ENCODE results near the gene NAV3. TPM values are rescaled to one million over a fixed set of nuclear protein-coding genes. Genes with fewer than 3 reads are reported as not detected.

The NAV3 gene
- 22.2 TPM for polyA plus RNA-seq (ENCODE audit: insufficient read length)

GRCh38 chr12:77830583-77831351, at the start of gene NAV3:
Gene NAV3, plus strand, starts transcription at chr12:77830894. Its CDS starts 568 bp downstream, at chr12:77831462.
- DNase-seq: peak; percentile 75

GRCh38 chr12:77782034-77782433, 48.7 kb upstream of the NAV3 start:
- DNase-seq: no peak

DNA sequence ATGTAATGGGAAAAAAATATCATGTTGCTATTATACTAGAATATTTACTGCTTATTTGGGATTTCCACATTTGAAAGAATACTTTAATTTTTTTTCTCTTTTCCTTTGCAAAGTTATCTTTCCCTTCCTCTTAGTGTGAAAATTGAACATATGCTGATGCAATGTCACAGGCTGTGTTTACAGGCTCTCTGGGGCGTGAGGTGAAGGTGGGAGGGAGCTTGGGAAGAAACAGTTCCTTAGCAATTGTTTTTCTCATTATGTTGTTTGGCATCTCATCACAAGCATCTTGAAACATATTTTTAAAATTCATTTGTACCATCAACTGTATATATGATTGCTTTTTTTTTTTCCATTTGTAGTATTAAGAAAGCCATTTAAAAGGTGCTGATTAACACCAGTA, 47.9 kb upstream of the NAV3 start:
- DNase-seq: no peak

DNA sequence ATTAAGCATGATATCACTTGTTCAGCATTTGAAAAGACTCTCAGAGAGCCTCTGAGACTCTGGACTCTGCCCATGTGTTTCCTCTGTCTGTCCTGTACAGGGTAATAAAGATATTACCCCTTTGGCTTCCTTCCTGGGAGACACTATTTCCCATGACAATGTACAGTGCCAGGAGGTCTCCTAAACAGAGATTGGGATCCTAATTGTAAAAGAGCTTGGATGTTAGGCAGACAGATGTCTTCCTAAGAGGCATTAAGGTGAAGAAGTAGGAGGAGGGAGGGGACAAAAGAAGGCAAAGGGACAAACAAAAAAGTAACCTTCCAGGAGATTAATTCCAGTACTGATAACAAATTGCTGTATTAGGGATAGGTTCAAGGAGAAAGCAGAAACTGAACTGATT, 45.5 kb upstream of the NAV3 start:
- no peak for DNase-seq

- DNase-seq: no peak
These were observed 44.0 kb upstream of the NAV3 start for GRCh38 chr12:77786675-77787074.

DNA sequence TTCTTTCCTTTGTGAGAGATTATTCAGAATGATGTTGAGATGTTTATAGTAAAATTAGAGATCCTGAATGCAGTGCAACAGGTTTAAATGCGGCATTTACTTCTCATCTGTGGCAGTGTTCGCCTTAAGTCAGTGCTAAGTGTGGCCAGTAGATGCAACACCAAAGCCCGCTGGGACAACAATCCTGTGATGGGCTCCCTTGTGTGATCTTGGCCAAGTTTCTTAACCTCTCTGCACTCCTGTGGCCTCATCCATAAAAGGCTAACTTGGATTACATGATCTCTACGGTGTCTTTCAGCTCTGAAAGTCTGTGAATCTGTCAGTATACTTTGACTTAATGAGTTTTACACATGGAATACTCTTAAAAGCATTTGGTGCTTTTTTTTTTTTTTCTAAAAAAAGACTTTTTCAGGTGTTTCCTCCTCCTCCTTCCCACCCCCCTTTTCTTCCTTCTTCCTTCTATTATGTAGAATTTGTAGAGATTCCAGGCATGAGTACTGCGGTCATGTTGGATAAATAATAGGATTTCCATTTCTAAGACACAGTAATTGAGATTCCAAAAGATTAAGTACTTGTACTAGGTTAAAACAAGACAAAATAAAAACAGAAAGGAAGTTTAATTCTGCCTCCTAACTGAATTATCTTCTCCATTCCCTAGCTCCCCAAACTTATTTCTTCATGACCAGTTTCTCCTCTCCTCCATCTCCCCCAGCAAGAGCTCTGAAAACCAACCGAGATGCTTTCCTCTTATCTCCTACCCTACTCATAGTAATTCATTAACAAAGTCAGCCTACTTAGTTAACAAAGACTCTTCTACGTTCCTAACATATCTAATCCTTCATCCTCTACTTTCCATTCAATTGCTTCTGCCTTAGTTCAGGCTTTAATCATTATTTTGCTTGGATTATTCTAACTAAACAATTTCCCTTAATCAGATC, 42.2 kb upstream of the NAV3 start:
- DNase-seq: no peak

DNA sequence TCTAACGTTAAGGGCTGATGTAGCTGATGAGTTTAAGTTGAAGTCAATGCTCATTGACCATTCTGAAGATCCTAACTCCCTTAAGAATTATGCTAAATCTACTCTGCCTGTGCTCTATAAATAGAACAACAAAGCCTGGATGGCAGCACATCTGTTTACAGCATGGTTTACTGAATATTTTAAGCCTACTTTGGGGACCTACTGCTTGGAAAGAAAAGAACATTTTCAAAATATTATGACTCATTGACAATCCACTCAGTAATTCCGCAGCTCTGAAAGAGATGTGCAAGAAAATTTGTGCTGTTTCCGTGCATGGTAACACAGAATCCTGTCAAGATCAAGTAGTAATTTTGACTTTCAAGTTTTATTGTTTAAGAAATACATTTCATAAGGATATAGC, 35.0 kb upstream of the NAV3 start:
- no peak for DNase-seq

DNA sequence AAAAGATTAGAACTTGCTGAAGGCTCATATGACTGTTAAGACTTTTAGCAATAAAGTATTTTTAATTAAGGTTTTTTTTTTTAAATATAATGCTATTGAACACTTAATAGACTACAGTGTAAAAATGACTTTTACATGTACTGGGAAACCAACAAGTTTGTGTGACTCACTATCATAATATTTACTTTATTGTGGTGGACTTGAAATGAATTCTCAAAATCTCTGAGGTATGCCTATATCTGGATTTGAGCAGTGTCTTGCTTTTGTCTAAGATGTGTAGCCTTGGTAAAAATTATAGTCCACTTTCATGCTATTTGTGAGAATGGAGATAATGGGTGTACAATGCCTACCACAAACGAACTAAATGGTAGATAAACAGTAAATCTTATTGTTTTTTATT, 33.9 kb upstream of the NAV3 start:
- DNase-seq: no peak

DNA sequence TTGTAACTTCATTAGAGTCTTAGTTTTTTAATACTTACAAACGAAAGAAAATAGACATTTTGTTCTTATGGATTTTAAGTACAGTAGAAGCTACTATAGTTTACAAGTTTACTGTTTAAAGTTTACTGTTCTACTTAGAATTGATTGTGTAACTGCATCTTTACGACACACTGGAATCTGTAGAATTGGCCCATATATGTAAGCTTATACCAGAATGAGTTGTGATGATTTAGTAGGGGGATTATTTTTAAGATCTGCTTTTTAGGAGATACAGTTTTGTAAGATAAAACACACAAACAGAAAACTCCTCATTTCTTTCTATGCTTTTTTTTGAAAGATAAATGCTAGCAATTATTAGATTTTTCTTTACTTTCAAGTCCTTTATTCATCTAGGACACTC, 30.2 kb upstream of the NAV3 start:
- DNase-seq: no peak

DNA sequence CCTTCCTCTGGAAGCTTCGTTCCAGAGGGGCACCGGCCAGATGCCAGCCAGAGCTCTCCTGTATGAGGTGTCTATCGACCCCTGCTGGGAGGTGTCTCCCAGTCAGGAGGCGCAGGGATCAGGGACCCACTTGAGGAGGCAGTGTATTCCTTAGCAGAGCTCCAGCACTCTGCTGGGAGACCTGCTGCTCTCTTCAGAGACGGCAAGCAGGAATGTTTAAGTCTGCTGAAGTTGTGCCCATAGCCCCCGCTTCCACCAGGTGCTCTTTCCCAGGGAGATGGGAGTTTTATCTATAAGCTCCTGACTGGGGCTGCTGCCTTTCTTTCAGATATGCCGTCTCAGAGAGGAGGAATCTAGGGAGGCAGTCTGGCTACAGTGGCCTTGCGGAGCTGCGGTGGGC, 22.2 kb upstream of the NAV3 start:
- DNase-seq: no peak

DNA sequence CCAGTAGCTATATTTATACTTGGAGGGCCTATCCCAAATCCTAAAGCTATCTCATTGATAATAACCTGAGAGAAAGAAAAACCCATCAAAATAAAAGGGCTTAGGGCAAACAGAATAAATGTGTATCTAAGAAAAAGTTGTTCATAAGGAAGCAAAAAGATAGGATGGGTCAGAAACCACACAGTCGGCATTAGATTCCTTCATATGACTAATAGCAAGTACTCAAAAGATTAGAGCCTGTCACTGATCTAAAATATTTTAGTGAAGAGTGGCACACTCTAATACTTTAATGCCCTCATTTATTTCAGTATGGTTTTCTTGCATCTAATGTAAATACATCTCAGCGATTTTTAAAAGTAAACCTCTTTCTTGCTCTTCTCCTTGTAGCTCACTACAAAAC, 17.1 kb upstream of the NAV3 start:
- no peak for DNase-seq

DNA sequence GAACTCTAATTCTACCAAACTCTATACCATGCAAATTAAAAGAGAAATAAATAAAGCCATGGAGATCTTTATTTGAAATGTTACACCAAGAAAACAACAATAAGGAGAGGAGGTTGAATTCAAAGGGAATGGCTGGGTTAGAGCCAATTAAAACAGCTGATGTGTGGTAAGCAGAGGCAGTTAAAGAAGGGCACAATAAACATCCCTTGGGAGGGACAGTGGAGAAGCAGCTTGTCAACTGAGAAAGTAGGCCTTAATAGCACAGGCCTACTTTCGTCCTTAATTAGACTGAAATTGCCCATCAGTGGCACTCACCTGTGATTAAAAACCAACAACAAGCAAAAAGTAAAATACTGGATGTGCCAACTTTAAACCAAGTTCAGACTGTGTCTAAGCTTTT, 16.3 kb upstream of the NAV3 start:
- DNase-seq: no peak

DNA sequence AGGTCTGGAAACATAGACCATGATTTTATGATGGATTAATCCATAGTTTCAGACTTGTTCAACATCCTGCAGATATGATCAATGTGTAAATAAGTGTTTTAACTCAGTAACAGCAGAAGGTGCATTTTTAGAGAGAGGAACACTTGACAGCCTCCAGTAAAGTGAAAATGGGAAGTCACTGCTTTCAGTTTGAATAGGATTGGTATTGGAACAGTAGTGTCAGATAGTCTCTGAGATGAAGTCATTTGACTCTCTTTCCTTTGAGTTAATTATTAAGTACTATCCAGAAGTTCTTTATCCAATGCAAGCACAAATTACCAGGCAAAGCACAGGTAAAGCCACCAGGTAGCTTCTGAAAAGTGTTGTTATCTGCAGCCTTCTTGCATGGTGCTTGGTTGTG, 14.5 kb upstream of the NAV3 start:
- DNase-seq: no peak

DNA sequence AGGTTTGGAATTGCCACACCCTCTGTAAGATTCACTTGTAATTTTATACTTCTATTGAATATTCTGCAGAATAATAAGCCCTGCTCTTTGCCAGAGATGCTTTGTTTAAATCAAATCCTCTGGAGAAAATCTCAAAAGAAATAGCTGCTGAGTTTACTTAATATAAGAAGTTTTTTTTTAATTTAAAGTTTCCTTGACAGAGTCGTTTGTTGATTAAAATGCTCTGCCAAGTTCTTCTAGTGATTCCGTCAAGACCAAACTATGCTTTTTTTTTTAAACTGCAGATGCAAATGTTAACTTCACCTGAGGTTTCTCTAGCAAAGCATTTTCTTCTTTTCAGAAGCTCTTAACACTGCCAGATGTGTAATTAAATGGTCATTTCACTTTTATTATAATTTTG, 13.4 kb upstream of the NAV3 start:
- DNase-seq: no peak

DNA sequence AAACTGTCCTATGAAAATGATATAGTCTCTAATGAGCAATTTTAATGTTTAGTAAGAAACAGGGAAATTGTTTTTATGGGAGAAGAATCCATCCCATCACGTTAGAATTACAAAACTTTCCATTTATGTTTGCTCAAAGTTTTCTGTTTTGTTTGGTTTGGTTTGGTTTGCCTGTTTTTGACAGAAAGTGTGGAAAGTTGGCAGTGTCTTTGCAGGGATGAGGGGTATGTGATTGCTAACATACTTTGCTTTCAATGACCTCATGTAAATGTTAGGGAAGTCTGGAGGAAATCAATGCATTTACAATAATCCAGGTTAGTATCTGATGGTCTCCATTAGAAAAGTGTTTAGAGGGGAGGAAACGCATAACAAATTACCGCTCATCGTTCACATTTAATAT, 12.3 kb upstream of the NAV3 start:
- no peak for DNase-seq

DNA sequence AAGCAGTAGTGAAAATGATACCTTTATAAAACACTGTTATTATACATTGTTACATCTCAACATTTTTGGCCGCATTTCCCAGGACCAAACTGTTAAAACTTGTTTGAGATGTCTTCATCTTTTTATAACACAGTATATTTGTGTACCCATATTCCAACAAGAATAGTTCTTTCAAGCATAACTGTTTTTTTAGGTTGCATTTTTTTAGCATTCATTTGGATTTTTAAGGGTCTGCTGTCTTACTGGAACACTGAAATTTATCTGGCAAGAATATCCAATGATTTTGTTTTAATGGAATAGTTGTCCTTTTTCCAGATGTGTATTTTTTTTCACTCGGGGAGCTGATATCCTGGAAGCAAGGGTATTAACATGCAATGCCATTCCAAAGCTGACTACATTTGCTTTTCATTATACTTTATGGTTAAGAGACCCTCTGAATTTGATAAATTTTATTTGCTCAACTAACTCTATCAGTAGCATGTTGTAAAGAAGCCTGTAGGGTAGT, 8.9 kb upstream of the NAV3 start:
- no peak for DNase-seq

DNA sequence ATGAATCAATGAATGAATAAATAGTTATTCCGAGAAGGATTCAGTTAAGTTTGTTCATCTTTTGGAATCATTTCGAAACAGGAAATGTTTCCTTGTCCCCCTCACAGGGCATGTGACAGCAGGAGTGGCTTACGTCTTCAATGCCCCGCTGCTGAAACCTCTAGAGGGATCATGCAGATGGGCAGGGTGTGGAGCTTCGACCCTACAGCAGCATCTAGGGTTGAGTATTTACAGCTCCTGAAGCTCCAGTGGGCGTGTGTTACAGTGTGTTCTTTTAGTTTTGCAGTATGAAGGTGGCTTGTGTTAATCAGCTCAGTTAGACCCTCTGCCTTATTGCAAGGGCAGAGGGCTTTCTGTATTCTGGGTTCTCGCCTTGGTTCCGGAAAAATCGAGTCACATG, 2.6 kb downstream of the NAV3 start:
- no peak for DNase-seq

GRCh38 chr12:77834618-77835017, 3.9 kb downstream of the NAV3 start:
- no peak for DNase-seq

DNA sequence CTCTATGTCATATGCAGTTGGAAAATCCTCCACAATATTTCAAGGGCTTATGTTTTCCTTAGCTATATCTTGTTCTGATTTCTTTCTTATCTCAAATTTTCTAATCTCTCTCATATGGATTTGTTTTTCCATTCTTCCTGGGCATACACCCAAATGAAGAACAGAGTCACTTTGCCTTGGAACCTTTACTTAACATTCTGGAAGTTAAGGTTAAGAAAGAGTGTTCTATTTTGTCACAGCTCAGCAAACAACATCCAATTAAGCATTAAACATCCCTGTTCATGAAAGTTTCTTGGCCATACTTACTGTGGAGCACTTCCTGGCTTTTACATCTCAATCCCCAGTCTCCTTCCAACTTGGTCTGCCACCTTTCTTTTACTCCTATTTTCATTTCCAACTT, 5.3 kb downstream of the NAV3 start:
- no peak for DNase-seq

DNA sequence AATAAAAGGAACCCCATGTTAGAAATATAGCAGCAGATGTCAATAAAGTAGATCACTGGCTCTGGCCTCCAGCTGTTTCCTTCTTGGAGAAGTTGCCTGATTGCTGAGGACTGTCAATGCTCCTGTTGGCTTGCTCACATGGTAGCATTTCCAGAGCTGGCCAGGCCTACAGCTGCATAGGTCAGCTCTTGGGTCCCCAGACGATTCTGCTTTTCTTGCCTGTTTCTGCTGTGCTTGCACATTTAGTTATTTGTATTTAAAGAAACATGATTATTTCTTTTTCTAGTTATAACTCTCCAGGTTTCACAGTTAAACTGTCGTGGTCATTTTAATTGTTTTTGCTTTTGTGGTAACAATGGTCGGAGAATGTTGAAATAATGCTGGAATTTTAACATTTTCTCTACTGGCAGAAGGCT, 7.2 kb downstream of the NAV3 start:
- peak; percentile 81 for DNase-seq

DNA sequence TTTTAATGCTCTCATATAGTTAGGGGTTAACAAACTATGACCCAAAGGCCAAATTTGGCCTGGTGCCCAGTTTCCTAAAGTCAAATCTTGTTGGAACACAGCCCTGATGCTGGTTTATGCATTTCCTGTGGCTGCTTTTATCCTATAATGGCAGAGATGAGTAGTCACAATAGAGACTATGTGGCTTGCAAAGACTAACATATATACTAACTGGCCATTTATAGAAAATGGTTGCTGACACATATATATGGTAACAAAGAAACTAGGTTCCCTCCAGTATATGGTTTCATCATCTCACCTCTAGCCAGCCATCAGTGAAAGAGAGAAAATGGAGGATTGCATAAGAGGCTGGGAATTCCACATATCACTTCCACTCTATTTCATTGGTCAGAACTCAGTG, 10.8 kb downstream of the NAV3 start:
- DNase-seq: no peak

- no peak for DNase-seq
These were observed 11.7 kb downstream of the NAV3 start for GRCh38 chr12:77842430-77842829.

DNA sequence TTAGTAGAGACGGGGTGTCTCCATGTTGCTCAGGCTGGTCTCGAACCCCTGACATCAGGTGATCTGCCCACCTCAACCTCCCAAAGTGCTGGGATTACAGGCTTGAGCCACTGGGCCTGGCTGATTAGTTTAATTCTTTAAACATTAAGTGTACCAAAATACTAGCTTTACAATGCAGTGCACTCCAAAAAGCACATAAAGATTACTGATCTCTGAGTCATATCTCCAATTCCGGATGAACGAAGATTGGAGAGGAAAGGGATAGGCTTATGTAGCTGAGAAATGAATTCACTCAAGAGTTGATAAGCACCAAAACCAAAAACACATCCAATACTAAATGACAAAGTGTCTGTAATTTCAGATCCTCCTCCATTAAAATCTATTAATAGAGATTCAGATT, 15.1 kb downstream of the NAV3 start:
- no peak for DNase-seq

DNA sequence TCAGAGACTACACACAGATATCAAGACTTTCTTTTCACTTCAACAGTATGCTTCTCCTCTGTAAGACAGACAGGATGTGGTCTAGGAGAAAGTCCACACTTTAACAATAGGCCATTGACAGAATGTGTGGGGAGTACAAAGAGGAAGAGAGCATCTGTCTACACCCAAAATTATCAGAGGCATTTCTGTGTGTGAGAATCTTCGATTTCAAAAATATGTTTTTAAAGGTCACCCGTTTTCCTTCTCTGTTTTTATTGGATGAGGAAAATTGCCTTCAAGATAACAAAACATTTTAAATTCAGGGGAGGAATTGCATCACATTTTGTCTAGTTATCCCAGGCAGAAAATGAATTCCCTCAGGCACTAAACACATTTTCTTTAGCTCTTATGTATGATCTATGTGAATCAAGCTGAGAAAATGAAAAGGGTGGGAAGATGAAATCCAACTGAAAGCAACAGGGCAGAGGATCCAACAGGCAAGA, 16.4 kb downstream of the NAV3 start:
- DNase-seq: no peak

Data from hindlimb muscle (tissue), 1 donor.